ENCODE results near the gene LACC1.

GRCh38 chr13:43883631-43884030 lies 3.9 kb downstream of the LACC1 start:
- TF ChIP-seq, protein P1, sequence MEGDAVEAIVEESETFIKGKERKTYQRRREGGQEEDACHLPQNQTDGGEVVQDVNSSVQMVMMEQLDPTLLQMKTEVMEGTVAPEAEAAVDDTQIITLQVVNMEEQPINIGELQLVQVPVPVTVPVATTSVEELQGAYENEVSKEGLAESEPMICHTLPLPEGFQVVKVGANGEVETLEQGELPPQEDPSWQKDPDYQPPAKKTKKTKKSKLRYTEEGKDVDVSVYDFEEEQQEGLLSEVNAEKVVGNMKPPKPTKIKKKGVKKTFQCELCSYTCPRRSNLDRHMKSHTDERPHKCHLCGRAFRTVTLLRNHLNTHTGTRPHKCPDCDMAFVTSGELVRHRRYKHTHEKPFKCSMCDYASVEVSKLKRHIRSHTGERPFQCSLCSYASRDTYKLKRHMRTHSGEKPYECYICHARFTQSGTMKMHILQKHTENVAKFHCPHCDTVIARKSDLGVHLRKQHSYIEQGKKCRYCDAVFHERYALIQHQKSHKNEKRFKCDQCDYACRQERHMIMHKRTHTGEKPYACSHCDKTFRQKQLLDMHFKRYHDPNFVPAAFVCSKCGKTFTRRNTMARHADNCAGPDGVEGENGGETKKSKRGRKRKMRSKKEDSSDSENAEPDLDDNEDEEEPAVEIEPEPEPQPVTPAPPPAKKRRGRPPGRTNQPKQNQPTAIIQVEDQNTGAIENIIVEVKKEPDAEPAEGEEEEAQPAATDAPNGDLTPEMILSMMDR (IDR thresholded peaks at IDR 0.05) = no peak
- no peak for TF ChIP-seq EZH2 (IDR thresholded peaks at IDR 0.05)

All from neural progenitor cell (in vitro differentiated cells).